Natural killer cell treated with Interleukin-12 subunit alpha and Interleukin-12 subunit beta and Interleukin-15 and Interleukin-18, amount 100 ng/mL, for 72 hours (primary cell): ENCODE results near the gene NAV2. TPM values are rescaled to one million over a fixed set of nuclear protein-coding genes. Genes with fewer than 3 reads are reported as not detected.
"Not testable (repeated sequence)": the region's sequence is repeated elsewhere in the genome, so short reads cannot be mapped to it uniquely, and the experiment has no call there.

Experiments
- ATAC-seq, 2 donors: fragments of 150-1000 bp; cut with Tn5 transposase in 1 of 2; sonication (Bioruptor Pico), chemical (Tn5 transposase) in 1 of 2; 2 replicates each; pipeline ENCODE4 v1.10.0; 2021
- DNase-seq: peaks from one replicate; pipeline ENCODE4 v3.0.0; 2022; ENCODE audit warnings: low spot score
- H3K27ac Mint-ChIP-seq, 2 donors: 1 replicate in 1 of 2; 2 replicates in 1 of 2; pipeline ENCODE4 v1.8.0; 2022; ENCODE audit warnings: mixed read lengths in 2 of 2, mild to moderate bottlenecking in 1 of 2, moderate library complexity in 1 of 2
- H3K27me3 Mint-ChIP-seq, 2 donors: 1 replicate in 1 of 2; 2 replicates in 1 of 2; pipeline ENCODE4 v1.8.0; 2022; ENCODE audit warnings: mixed read lengths in 2 of 2
- H3K36me3 Mint-ChIP-seq: one replicate; pipeline ENCODE4 v1.8.0; 2022; ENCODE audit warnings: mixed read lengths
- H3K4me1 Mint-ChIP-seq, 2 donors: 1 replicate in 1 of 2; 2 replicates in 1 of 2; pipeline ENCODE4 v1.8.0; 2022; ENCODE audit warnings: low read depth in 2 of 2, mixed read lengths in 2 of 2, mild to moderate bottlenecking in 1 of 2
- H3K4me3 Mint-ChIP-seq: one replicate; pipeline ENCODE4 v1.8.0; 2022; ENCODE audit warnings: mixed read lengths
- H3K9me3 Mint-ChIP-seq: 2 replicates; pipeline ENCODE4 v1.8.0; 2022; ENCODE audit warnings: mixed read lengths
- total RNA-seq, 2 donors: library from RNA; stranded (reverse); gene quantifications; one replicate each; pipeline ENCODE4 v1.2.3, GENCODE V29; 2022

The NAV2 gene
- total RNA-seq, 2 donors from 2014 or later = 0.31 to 0.67 TPM

DNA sequence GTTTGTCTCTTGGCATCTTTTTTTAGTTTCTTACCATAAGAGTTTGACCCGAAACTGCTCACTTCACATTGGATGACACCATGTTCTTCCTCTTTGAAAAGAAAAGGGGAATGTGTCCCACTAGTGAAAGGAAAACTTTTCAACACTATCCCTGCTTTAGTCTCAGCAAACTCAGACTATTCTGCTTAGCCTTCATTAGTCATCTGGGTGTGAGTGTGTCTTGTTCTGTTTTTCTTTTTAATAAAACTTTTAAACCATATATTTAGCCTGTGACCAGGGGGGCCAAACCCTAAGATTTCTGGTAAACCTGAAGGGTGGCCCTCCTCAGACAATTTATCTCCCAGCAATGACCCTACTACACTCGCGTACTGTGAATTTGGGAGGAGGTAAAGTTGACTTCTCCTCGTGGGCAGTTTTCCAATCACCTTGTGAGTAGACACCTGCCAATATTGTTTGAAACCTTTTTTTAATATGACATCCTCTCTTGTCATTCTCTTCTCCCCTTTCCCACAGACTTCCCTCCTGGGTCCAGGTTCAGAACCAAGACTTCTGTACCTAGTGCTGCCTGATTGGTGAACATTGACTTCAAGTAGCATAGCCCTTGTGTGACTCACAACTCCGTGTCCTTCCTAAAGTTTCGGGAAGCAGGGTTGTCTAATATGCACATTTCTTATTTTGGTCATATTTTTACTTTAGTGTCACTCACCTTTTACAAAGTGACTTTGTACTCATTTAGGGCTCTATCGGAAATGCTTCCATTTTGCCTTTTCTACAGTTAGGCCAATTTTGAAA is 407.7 kb downstream of the NAV2 start:
- ATAC-seq (no peak), DNase-seq (no peak)
- no peak overlapping the region for H3K27ac Mint-ChIP-seq
- no peaks in the 10 kb centered on the region for H3K36me3 Mint-ChIP-seq
- H3K27me3 Mint-ChIP-seq = peaks cover 7 to 26% of the 10 kb centered on the region in 2 donors
- H3K4me3 Mint-ChIP-seq = no peak overlapping the region
- no peaks in the 10 kb centered on the region for H3K4me1 Mint-ChIP-seq
- H3K9me3 Mint-ChIP-seq = no peaks in the 10 kb centered on the region

DNA sequence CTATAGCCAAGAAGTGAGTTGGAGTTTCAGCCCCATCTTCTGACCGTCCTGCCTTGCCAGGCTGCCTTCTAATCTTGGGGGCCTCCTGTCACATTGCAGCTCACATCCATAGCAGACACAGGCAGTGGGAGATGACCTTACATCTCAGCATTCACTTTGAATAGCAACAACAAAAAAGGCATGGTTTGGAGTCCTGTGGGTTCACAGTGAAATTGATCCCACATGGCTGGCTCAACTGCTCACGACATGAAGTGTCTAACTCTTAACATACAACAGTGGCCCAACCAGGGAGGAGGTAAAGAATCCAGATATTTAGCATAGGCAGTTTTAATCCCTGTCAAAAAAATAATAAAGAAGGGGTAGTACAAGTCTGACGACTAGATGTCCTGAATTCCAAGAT is 409.5 kb downstream of the NAV2 start:
- Mint-ChIP-seq H3K27me3 (peaks cover 9 to 37% of the 10 kb centered on the region in 2 donors), H3K4me3 (no peak overlapping the region), H3K4me1 (no peaks in the 10 kb centered on the region), H3K9me3 (no peaks in the 10 kb centered on the region), H3K36me3 (no peaks in the 10 kb centered on the region), H3K27ac (no peak overlapping the region)
- DNase-seq (no peak), ATAC-seq (no peak)

DNA sequence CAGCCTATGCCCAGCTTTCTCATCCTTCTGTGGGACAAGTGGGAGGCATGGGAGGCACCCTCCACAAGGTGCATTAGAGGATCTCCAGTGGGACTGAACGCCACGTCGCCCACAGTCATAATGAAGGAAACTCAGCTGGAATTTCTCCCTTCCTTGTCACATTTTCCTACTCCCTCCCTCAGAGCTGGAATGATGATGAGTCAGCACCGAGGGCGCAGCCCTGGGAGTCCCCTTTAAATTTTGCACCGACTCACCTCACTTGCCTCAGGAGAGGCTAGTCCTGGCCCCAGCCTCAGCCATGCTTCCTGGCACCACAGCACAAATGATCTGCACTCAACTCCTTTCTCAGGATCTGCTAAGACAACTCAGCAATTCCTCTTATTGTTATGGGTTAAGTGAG is 413.3 kb downstream of the NAV2 start:
- Mint-ChIP-seq H3K4me3 (no peak overlapping the region), H3K27ac (no peak overlapping the region), H3K36me3 (no peaks in the 10 kb centered on the region), H3K4me1 (no peaks in the 10 kb centered on the region), H3K27me3 (peaks cover 9 to 27% of the 10 kb centered on the region in 2 donors), H3K9me3 (no peaks in the 10 kb centered on the region)
- no peak for DNase-seq
- no peak for ATAC-seq

DNA sequence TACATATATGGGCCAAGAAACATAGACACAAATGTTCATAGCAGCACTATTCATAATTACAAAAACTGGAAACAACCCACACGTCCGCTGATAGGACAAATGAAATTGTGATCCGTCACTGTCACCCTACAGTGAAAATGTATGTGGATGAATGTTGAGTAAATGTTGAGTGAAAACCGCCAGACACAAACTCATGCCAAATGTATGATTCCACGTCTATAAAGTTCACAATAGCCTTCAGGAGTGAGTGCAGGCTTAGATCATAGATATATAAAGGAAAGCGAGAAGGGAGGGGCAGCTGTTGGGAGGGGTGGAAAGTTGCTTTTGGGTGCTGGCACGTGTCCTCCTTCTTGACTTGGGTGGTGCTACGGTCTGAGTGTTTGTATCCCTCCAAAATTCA is 414.1 kb downstream of the NAV2 start:
- DNase-seq (no peak), ATAC-seq (no peak)
- Mint-ChIP-seq H3K4me3 (no peak overlapping the region), H3K27ac (no peak overlapping the region), H3K9me3 (no peaks in the 10 kb centered on the region), H3K4me1 (peaks cover 0 to under 1% of the 10 kb centered on the region in 2 donors), H3K36me3 (no peaks in the 10 kb centered on the region), H3K27me3 (peaks cover 7 to 22% of the 10 kb centered on the region in 2 donors)

DNA sequence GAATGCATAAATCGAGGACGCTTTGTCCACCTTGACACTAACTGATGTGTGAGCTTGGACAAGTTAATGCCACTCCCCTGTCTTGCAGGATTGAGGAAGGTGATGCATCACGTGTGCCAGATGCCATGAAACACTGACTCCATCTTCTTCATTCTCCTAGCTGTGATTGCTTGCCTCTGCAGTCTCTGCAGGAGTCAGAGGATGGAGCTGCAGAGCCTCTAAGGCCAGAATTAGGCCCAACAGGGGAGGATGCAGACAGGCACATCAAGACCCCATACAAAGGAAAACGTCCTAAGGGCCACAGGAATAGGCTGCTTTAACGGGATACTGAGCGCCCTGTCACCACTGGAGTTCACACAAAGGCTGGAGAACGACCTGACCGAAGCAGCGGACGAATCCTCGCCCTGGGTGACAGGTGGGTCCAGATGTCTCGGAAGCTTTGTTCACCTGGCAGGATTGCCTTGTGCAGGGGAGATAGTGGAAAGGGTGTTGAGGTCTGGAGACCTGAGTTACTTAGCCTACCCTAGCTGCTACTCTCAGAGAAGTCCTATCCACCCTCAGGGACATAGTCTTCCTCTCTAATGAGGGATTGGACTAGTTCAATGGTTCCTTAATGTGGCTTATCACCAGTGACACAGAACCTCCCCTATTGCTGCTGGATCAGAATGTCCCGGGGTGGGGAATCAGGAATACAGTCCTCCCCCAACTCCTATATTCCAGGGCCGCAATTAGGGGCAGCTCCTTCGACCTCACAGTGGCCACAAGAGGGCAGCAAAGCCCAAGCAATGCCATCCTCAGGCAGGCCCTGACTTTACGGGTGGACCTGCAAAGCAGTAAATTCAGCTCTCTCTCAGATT is 415.3 kb downstream of the NAV2 start:
- peaks cover 16 to 26% of the 10 kb centered on the region in 2 donors for H3K27me3 Mint-ChIP-seq
- H3K36me3 Mint-ChIP-seq = no peaks in the 10 kb centered on the region
- no peaks in the 10 kb centered on the region for H3K9me3 Mint-ChIP-seq
- no peak overlapping the region for H3K27ac Mint-ChIP-seq
- peaks cover 2 to 9% of the 10 kb centered on the region in 2 donors for H3K4me1 Mint-ChIP-seq
- H3K4me3 Mint-ChIP-seq = no peak overlapping the region
- DNase-seq (peak; percentile 71), ATAC-seq (peak; percentile 69 to 74)

DNA sequence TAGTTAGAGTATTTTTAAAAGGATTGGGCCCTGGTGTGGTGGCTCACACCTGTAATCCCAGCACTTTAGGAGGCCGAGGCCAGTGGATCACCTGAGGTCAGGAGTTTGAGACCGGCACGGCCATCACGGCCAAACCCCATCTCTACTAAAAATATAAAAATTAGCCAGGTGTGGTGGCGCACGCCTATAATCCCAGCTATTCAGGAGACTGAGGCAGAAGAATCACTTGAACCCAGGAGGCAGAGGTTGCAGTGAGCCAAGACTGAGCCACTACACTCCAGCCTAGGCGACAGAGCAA is 415.8 kb downstream of the NAV2 start:
- not testable (repeated sequence) for H3K36me3 Mint-ChIP-seq, DNase-seq, H3K9me3 Mint-ChIP-seq, H3K4me3 Mint-ChIP-seq, H3K4me1 Mint-ChIP-seq, ATAC-seq, H3K27ac Mint-ChIP-seq
- peaks cover 17 to 30% of the 10 kb centered on the region in 2 donors for H3K27me3 Mint-ChIP-seq

DNA sequence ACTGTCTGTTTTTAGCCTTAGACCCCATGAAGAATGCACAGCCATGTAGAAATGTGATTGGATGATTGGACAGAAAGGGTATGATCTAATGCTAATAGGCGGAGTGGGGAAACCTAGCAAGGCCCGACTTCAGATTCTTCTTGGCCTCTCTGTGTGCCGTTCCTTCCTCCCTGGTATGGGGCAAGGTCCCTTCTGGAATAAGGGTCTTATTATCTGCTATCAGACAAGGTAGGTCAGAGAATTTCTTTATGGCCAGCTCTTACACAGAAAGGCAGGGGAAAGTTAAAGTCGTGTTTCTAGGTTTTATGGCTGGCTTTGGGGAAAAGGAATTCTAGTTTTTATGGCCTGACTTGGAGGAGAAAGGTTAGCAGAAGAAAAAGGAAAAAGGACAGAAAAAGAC is 417.0 kb downstream of the NAV2 start:
- peaks cover 2 to 9% of the 10 kb centered on the region in 2 donors for H3K4me1 Mint-ChIP-seq
- DNase-seq (no peak), ATAC-seq (no peak)
- H3K9me3 Mint-ChIP-seq = no peaks in the 10 kb centered on the region
- H3K36me3 Mint-ChIP-seq = no peaks in the 10 kb centered on the region
- no peak overlapping the region for H3K27ac Mint-ChIP-seq
- no peak overlapping the region for H3K4me3 Mint-ChIP-seq
- peaks cover 27 to 42% of the 10 kb centered on the region in 2 donors for H3K27me3 Mint-ChIP-seq

DNA sequence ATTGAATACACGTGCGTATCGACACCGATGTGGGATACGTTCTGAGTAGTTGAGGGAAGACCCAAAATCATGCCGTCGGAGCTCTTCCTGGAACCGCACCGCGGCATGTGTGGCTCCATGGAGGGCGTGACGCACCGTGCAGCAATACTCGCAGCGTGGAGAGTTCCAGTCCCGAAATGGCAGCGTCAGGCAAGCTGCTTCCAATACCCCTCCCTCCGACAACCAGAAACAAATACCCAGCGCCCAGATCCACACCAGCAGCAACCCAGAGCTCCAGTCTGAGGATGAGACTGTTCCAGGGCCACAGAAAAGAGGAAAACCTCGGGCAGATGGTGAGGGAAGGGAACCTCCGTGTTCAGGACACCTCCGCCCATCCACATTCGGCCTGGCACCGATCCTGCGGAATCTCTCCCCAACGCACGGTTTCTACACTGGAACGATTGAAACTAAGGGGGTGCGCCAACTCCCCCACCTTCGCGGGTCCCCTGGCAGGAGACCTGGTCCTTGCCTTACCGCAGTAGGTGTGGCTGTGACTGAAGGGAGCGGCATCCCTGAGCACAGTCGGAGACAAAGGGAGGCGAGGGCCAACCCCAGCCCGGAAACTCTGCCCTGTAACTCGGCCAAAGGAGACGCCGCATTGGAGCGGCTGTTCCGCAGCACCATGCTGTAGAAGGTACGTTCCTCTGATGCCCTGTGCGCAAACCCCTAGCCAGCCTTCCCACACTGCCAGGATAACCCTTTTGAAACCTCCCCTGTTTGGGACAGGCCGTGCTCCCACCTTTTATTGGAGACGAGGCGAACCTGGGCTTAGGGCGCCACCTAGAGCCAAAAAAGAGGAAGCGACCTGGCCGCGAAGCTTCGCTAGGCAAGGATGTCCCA is 419.4 kb downstream of the NAV2 start:
- Mint-ChIP-seq H3K4me1 (peaks cover 2 to 9% of the 10 kb centered on the region in 2 donors), H3K27me3 (peaks cover 30 to 32% of the 10 kb centered on the region in 2 donors), H3K9me3 (no peaks in the 10 kb centered on the region), H3K27ac (no peak overlapping the region), H3K4me3 (peak overlapping the region; percentile 51), H3K36me3 (no peaks in the 10 kb centered on the region)
- ATAC-seq (peak in 1 of 2 donors; percentile 56), DNase-seq (no peak)

DNA sequence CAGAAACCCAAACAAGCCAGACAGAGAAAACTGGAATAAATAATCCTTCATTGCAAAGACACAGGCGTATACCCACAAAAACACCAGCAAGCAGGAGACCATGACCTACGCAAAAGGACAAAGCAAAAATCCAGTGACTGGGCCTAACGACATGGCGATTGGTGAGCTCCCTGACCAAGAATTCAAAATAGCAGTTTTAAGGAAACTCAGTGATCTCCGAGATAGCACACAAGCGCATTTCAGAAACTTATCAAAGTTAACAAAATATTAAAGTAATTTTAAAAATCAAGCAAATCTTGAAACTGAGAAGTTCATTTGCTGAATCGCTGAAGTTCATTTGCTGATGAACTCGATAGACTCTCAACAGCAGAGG is 420.0 kb downstream of the NAV2 start:
- Mint-ChIP-seq H3K4me3 (peak overlapping the region; percentile 51), H3K4me1 (peaks cover 2 to 9% of the 10 kb centered on the region in 2 donors), H3K9me3 (no peaks in the 10 kb centered on the region), H3K27ac (no peak overlapping the region), H3K36me3 (no peaks in the 10 kb centered on the region), H3K27me3 (peaks cover 30 to 32% of the 10 kb centered on the region in 2 donors)
- ATAC-seq = no peak
- no peak for DNase-seq

DNA sequence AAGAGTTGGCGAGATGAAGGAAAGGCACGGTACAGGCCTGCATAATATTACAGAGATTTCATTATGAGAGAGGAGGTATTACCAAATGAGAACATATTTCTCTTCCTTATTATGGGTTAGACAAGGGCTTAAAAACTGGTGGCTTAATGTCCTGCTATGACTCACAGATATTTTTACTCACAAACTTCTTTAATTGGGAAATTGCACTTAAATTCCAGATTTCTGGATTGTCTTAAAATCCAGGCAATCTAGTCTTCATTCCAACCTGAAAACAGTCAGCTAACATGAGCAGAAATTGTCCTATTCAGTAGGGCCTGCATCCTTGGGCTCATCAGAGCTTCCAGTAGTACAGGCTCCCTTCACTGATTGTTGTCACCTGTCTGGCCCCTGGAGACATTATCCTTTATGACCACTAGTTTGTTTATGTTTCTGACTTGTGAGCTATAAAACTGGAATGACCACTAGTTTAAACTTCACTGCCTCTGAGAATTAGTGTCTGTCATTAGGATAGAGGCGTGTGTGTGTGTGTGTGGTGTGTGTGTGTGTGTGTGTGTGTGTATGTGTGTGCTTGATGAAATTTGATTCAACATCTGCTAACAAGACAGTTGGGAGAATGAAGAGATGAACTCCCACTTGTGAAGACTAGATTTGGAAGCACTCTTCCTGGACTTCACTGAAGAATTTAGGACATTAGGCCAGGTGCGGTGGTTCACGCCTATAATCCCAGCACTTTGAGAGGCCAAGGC is 422.5 kb downstream of the NAV2 start:
- H3K4me1 Mint-ChIP-seq = peaks cover 2 to 9% of the 10 kb centered on the region in 2 donors
- no peak overlapping the region for H3K4me3 Mint-ChIP-seq
- no peaks in the 10 kb centered on the region for H3K9me3 Mint-ChIP-seq
- H3K27ac Mint-ChIP-seq = no peak overlapping the region
- ATAC-seq (no peak), DNase-seq (no peak)
- H3K36me3 Mint-ChIP-seq = no peaks in the 10 kb centered on the region
- H3K27me3 Mint-ChIP-seq = peaks cover 43 to 52% of the 10 kb centered on the region in 2 donors

DNA sequence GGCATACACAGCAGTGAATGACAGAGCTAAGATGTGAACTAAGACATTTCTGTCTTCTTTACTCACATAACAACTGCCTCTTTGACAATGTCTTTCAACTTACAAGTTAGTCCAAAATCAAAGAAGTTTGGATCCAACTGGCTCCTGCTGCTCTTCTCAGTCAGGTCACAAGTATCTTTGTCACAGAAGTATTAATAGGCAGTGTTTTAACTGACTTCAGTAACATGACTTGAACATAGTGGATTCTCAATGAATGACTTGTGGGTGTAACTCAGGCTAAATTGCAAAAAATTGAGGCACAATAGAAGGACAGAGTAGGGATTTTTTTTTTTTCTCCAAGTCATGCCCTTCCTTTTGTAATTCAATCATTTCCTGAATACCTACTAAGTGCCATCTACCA is 425.0 kb downstream of the NAV2 start:
- Mint-ChIP-seq H3K4me1 (peaks cover 0 to 1% of the 10 kb centered on the region in 2 donors), H3K27ac (no peak overlapping the region), H3K4me3 (no peak overlapping the region), H3K9me3 (no peaks in the 10 kb centered on the region), H3K27me3 (peaks cover 42 to 56% of the 10 kb centered on the region in 2 donors), H3K36me3 (no peaks in the 10 kb centered on the region)
- ATAC-seq (no peak), DNase-seq (no peak)

DNA sequence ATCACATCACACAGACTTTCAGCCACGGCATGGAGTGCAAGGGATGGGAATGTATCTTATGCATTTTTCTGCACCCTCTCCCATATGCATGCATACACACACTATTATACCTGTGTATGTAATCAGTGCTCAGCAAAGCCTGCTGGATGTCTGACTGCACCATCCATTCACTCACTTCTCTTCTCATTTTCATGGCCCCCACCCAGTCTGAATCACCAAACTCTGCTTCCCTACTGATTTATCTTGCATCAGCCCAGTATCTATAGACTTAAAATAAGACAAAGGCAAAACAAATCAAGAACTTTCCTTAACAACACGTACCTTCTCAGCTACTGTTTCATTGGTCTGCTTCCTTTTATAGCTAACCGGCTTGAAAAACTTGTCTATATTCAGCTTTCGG is 426.1 kb downstream of the NAV2 start:
- Mint-ChIP-seq H3K4me1 (no peaks in the 10 kb centered on the region), H3K27me3 (peaks cover 41 to 48% of the 10 kb centered on the region in 2 donors), H3K27ac (no peak overlapping the region), H3K36me3 (no peaks in the 10 kb centered on the region), H3K4me3 (no peak overlapping the region), H3K9me3 (no peaks in the 10 kb centered on the region)
- ATAC-seq = no peak
- DNase-seq = no peak

DNA sequence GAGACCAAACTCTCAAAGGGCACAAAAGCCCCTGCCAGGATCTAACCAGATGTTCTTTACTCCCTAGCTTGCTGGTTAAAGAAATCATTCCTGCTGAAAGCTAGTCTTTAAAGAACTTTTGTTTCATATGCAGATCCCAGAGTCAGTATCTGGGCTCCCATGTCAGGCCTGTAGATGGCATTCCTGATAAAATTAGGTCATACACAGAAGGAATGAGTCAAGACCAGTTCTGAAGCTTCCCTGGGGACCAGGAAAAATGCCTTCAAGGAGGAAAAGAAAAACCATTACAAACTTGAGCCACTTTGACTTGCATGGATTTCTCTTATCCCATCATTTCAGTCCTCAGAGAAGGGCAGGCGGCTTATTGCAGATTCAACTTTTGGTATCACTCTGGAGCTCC is 441.7 kb downstream of the NAV2 start:
- H3K4me3 Mint-ChIP-seq = no peak overlapping the region
- peaks cover 21% of the 10 kb centered on the region for H3K36me3 Mint-ChIP-seq
- peaks cover 24 to 25% of the 10 kb centered on the region in 2 donors for H3K4me1 Mint-ChIP-seq
- peaks cover 40 to 52% of the 10 kb centered on the region in 2 donors for H3K27me3 Mint-ChIP-seq
- ATAC-seq (no peak), DNase-seq (no peak)
- H3K9me3 Mint-ChIP-seq = no peaks in the 10 kb centered on the region
- H3K27ac Mint-ChIP-seq = no peak overlapping the region
